Stomach smooth muscle (tissue), 2 donors: Measurements from ENCODE around the gene FAM216B.
"Not testable (repeated sequence)": the region's sequence is repeated elsewhere in the genome, so short reads cannot be mapped to it uniquely, and the experiment has no call there.

Experiments used
- H3K27ac ChIP-seq: one replicate; pipeline ENCODE4 v1.7.0; 2013; ENCODE audit warnings: mild to moderate bottlenecking, low read length, inconsistent platforms
- H3K27me3 ChIP-seq, 2 donors: one replicate each; pipeline ENCODE4 v1.7.0; 2013; ENCODE audit warnings: low read length in 2 of 2; ENCODE audit not compliant: insufficient read depth in 2 of 2, control insufficient read depth in 1 of 2
- H3K36me3 ChIP-seq, 2 donors: one replicate each; pipeline ENCODE4 v1.7.0; 2013; ENCODE audit warnings: low read length in 2 of 2; ENCODE audit not compliant: control insufficient read depth in 2 of 2, insufficient read depth in 2 of 2
- H3K4me1 ChIP-seq: one replicate; pipeline ENCODE4 v1.7.0; 2013; ENCODE audit warnings: low read length; ENCODE audit not compliant: control insufficient read depth, insufficient read depth
- H3K4me3 ChIP-seq, 2 donors: one replicate each; pipeline ENCODE4 v1.7.0; 2013; ENCODE audit warnings: low read length in 2 of 2
- H3K9ac ChIP-seq, 2 donors: one replicate each; pipeline ENCODE4 v1.7.0; 2013; ENCODE audit warnings: low read length in 2 of 2, mild to moderate bottlenecking in 1 of 2
- H3K9me3 ChIP-seq, 2 donors: one replicate each; pipeline ENCODE4 v1.7.0; 2013; ENCODE audit warnings: low read length in 2 of 2; ENCODE audit not compliant: control insufficient read depth in 2 of 2
- donor health status: healthy.
- donor health status: Pancreatic carcinoma.

FAM216B gene

DNA sequence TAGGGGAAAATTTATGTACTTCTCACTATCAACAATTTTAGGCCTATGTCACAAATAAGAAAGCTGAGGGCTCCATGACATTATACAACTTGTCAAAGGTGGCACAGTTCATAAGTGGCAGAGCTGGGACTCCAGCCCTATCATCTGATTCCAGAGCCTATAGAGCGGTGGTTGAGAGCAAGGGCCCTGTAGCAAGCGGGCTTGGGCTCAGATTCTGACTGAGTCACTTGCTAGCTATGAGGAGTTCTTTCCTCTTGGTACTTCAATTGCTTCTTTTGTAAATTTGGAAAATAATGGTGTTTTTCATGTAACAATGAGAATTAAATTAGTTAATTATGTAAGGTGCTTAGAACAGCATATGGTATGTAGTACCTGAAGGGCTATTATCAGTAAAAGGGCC, 28.7 kb upstream of the FAM216B start:
- Histone ChIP-seq H3K27ac (no peak overlapping the region), H3K4me1 (no peaks in the 10 kb centered on the region), H3K4me3 (no peak overlapping the region), H3K9ac (no peak overlapping the region), H3K36me3 (no peaks in the 10 kb centered on the region), H3K27me3 (no peaks in the 10 kb centered on the region), H3K9me3 (no peaks in the 10 kb centered on the region)

DNA sequence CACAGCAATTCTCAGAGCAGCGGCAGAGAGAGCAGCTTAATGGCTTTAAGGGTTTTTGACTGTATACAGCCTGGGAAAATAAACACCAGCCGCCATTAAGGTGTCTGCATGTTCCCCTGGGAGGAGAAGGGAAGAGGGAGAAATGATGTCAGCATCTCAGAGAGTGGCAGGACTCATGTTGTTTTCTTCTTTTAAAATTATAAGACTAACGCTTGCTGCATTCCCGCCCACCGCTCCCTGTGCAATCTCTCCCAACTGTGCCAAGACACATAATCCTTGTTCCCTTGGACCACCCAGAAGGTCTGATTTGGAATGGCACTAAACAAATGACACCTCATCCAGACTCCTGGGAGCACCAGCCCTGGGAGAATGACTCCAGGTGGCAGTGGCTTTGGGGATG, 27.7 kb upstream of the FAM216B start:
- no peaks in the 10 kb centered on the region for H3K27me3 ChIP-seq
- H3K4me1 ChIP-seq: no peaks in the 10 kb centered on the region
- H3K4me3 ChIP-seq: no peak overlapping the region
- H3K9me3 ChIP-seq: no peaks in the 10 kb centered on the region
- no peaks in the 10 kb centered on the region for H3K36me3 ChIP-seq
- no peak overlapping the region for H3K9ac ChIP-seq
- H3K27ac ChIP-seq: no peak overlapping the region

DNA sequence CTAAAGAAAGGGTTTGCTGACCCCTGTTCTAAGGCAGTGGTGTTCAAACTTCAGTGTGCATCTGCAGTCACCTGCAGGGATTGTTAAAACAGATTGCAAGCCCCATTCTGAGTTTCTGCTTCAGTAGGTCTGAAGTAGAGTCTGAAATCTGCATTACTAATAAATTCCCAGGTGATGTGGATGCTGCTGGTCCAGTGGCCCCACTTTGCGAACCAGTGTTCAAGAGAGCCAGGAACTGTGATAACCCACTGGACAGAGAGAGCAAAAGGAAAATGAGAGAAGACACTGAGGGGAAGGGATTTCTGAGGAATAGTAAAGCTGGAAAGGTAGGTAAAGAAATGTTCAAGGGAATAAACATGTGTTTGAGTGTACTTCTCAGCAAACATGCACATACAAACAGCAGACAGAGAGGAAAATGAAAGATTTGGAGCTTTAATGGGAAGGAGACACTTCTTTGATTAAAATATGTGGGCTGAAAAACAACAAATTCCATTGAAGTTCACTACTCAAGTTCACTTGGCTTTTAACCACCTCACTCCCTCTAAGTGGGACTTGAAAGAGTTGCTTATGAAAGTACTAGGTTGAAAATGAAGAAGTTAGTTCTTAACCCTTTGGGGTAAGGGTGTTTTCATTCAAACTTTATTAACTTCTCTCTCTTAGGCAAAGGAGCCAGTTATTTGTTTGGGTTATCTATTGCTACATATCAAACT, 26.4 kb upstream of the FAM216B start:
- Histone ChIP-seq H3K27me3 (no peaks in the 10 kb centered on the region), H3K9me3 (no peaks in the 10 kb centered on the region), H3K4me3 (no peak overlapping the region), H3K27ac (no peak overlapping the region), H3K9ac (no peak overlapping the region), H3K36me3 (no peaks in the 10 kb centered on the region), H3K4me1 (no peaks in the 10 kb centered on the region)

DNA sequence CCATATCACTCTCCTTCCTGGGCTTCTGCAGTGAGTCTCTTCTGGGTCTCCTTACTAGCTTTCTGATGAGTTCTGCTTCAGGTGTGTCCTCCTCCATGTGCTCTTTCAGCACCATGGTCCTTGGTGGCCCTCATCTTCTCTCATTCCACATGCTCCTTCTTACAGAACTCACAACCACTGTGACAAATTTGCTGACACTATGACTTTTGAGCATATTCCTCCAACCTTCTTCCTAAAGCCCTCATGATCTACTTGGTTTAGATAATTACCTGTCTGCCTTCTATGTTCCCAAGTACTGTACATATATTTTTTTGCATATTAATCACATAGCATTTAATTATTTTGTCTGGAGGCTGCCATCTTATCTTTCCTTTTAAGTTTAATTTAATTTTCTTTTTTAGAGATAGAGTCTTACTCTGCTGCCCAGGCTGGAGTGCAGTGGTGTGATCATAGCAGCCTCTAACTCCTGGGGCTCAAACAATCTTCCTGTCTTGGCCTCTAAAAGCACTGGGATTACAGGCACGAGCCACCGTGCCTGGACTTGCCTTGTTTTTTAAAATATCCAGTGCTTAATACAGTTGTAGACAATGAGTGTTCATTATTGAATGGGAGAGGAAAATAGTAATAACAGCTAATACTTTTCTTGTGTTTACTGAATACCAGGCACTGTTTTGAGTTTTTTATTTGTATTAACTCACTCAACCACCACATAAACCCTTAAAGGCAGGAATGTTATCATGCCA, 23.5 kb upstream of the FAM216B start:
- no peak overlapping the region for H3K27ac ChIP-seq
- H3K4me3 ChIP-seq: no peak overlapping the region
- no peaks in the 10 kb centered on the region for H3K4me1 ChIP-seq
- no peaks in the 10 kb centered on the region for H3K36me3 ChIP-seq
- H3K9ac ChIP-seq: no peak overlapping the region
- H3K27me3 ChIP-seq: no peaks in the 10 kb centered on the region
- H3K9me3 ChIP-seq: no peaks in the 10 kb centered on the region

DNA sequence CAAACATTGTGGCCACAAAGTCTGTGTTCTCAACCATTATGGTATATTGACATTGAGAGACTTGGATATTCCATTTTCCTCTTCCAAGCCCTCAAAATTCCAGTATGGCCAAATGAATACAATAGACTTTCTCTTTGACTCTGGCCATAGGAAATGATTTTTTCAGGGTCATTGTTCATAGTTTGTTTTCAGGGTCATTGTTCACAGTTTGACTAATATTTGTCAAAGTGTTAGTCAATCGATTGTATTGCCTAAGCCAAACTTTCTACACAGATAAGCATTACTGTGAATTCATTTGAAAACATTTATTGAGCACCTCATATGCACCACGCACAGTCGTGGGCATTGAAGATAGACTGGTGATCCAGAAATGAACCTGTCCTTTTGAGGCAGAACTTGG, 22.9 kb upstream of the FAM216B start:
- Histone ChIP-seq H3K36me3 (no peaks in the 10 kb centered on the region), H3K9me3 (no peaks in the 10 kb centered on the region), H3K4me3 (no peak overlapping the region), H3K9ac (no peak overlapping the region), H3K4me1 (no peaks in the 10 kb centered on the region), H3K27me3 (no peaks in the 10 kb centered on the region), H3K27ac (no peak overlapping the region)

DNA sequence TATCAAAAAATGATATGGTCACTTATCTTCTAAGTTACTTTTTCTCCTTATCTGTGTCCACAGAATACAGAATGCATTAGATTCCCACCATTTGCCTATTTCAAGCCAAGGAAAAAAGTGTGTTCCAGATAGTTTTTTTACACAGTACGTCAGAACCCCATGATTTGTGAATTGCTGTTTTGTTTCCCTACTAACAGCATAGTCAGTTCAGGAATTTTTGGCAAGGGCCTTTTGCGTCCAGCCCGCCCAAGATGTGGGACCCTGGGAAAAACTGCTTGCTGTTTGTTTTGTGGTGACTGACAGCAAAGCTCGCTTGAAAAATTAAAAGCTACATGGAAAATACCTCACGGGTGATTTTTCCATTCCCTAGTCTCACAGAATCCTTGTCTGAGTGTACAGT, 20.4 kb upstream of the FAM216B start:
- H3K36me3 ChIP-seq: no peaks in the 10 kb centered on the region
- H3K9ac ChIP-seq: no peak overlapping the region
- H3K27me3 ChIP-seq: no peaks in the 10 kb centered on the region
- H3K27ac ChIP-seq: no peak overlapping the region
- no peaks in the 10 kb centered on the region for H3K4me1 ChIP-seq
- no peak overlapping the region for H3K4me3 ChIP-seq
- H3K9me3 ChIP-seq: no peaks in the 10 kb centered on the region

DNA sequence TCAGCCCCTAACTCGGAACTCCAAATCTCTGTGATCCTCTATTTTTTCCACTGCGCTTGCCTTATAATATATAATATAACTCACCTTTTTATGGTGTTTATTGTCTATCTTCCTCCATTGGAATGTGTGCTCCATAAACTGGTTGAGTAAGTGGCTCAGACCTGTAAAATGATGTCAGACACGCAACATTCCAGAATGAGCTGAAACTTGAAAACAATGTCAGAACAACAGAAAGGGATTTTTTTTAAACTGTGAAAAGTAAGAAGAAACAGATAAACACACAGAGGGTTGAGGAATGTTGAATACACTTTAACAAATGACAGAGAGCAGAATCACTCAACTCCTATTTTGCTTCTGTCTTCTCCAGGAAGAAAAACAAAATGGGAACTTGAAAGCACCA, 19.1 kb upstream of the FAM216B start:
- Histone ChIP-seq H3K9ac (no peak overlapping the region), H3K27ac (no peak overlapping the region), H3K4me3 (no peak overlapping the region), H3K27me3 (no peaks in the 10 kb centered on the region), H3K36me3 (no peaks in the 10 kb centered on the region), H3K4me1 (no peaks in the 10 kb centered on the region), H3K9me3 (no peaks in the 10 kb centered on the region)

DNA sequence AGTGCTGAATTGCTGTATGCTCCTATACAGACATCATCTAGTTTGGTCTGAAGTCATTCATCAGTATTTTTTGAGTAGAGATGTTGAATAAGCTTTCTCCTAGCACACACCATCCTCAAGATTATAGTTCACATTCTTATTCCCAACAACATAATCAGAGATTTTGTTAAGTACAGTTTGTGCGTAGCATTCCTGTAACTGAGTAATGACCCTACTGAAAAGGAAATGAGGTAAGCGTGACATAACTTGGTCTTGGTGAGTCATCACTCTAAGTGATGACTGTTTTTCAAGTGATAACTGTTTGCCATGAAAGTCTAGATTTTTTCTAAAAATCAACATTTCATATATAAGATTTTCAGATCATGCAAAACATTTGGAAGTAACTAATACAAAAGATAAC, 18.5 kb upstream of the FAM216B start:
- no peak overlapping the region for H3K27ac ChIP-seq
- H3K9me3 ChIP-seq: no peaks in the 10 kb centered on the region
- H3K4me1 ChIP-seq: no peaks in the 10 kb centered on the region
- H3K9ac ChIP-seq: no peak overlapping the region
- H3K4me3 ChIP-seq: no peak overlapping the region
- H3K36me3 ChIP-seq: no peaks in the 10 kb centered on the region
- H3K27me3 ChIP-seq: no peaks in the 10 kb centered on the region

DNA sequence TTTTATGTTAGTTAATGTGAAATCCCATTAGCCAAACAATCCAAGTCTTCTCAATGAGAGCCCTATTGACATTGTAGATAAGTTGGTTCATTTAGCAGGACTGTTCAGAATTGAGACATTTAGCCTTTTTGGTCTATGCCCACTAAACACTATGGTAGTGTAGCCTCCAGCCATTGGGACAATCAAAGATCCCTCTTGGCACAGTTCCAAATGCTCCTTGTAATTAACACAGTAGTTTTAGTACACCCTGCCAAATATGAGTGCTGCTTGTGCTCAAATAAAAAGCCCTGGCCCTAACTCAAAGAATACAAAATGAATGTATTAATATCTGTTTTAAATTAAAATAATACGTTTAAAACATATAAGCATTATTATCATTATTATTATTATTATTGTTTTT, 15.4 kb upstream of the FAM216B start:
- Histone ChIP-seq H3K27me3 (no peaks in the 10 kb centered on the region), H3K9ac (no peak overlapping the region), H3K27ac (no peak overlapping the region), H3K9me3 (no peaks in the 10 kb centered on the region), H3K36me3 (no peaks in the 10 kb centered on the region), H3K4me1 (no peaks in the 10 kb centered on the region), H3K4me3 (no peak overlapping the region)

DNA sequence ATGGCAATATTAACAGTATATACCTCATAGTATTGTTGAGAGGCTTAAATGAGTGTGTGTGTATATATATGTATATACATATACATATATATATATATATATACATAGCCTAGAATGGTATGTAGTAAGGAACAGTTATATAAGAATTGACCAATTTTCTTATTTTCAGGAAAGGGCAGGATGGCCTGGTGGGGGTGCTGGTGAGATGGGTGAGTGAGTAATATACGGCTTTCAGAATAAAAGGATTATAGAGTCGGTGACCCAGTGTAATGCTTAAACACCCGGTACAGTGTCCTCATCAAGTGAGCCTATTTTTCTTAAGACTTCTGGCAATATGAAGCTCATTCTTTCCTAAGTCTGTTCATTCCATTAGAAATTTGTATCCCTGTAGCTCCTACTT, 11.7 kb upstream of the FAM216B start:
- Histone ChIP-seq H3K9ac (no peak overlapping the region), H3K36me3 (no peaks in the 10 kb centered on the region), H3K9me3 (no peaks in the 10 kb centered on the region), H3K27ac (no peak overlapping the region), H3K27me3 (no peaks in the 10 kb centered on the region), H3K4me1 (no peaks in the 10 kb centered on the region), H3K4me3 (no peak overlapping the region)

DNA sequence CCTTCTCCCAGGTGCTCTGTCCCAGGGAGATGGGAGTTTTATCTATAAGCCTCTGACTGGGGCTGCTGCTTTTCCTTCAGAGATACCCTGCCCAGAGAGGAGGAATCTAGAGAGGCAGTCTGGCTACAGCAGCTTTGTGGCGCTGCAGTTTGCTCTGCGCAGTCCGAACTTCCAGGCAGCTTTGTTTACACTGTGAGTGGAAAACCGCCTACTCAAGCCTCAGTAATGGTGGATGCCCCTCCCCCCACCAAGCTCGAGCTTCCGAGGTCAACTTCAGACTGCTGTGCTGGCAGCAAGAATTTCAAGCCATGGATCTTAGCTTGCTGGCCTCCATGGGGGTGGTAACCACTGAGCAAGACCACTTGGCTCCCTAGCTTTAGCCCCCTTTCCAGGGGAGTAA, 4.8 kb upstream of the FAM216B start:
- not testable (repeated sequence) for H3K27ac ChIP-seq, H3K9me3 ChIP-seq, H3K4me1 ChIP-seq, H3K4me3 ChIP-seq, H3K9ac ChIP-seq, H3K36me3 ChIP-seq, H3K27me3 ChIP-seq
